H1 (cell line): Measurements from ENCODE around the gene LY86. TPM values are rescaled to one million over a fixed set of nuclear protein-coding genes. Genes with fewer than 3 reads are reported as not detected.

Experiments
- CTCF ChIA-PET: fragments of 300-600 bp; sonication (Branson Sonifier 250); formaldehyde crosslinking; loops from one replicate; lab custom pipeline; 2021; ENCODE audit not compliant: partially characterized antibody; lab: Charles Lee
- POLR2A ChIA-PET: fragments of 300-600 bp; sonication (Branson Sonifier 250); formaldehyde crosslinking; loops from one replicate; lab custom pipeline; 2021; ENCODE audit warnings: inconsistent platforms; ENCODE audit not compliant: partially characterized antibody; lab: Charles Lee
- DNase-seq, 2 experiments: peaks; one replicate each; pipeline versions ENCODE4 v3.0.0 to v3.0.0-alpha.2; 2010 to 2022; ENCODE audit warnings: low spot score in 2 of 2, low read depth in 1 of 2, mixed read lengths in 1 of 2
- FAIRE-seq: peaks from 2 replicates; lab custom pipeline; 2011; peaks lifted over from hg19 to GRCh38; lab: Jason Lieb, UNC
- H2AFZ ChIP-seq: 2 replicates; pipeline ENCODE4 v1.8.1; 2012; ENCODE audit warnings: low read length, inconsistent platforms
- H2AK5ac ChIP-seq: 2 replicates; pipeline ENCODE4 v1.6.1; 2013; ENCODE audit warnings: low read depth, low read length
- H2BK120ac ChIP-seq: replicated peaks from 2 replicates; pipeline ENCODE3; 2013; ENCODE audit warnings: low read depth, low read length, inconsistent platforms
- H2BK12ac ChIP-seq: 2 replicates; pipeline ENCODE4 v1.6.1; 2013; ENCODE audit warnings: low read depth, low read length
- H2BK15ac ChIP-seq: 2 replicates; pipeline ENCODE4 v1.6.1; 2013; ENCODE audit warnings: low read length
- H2BK20ac ChIP-seq: 2 replicates; pipeline ENCODE4 v1.6.1; 2013; ENCODE audit warnings: low read length
- H2BK5ac ChIP-seq: 2 replicates; pipeline ENCODE4 v1.6.1; 2013; ENCODE audit warnings: low read depth, low read length
- H3K14ac ChIP-seq: 2 replicates; pipeline ENCODE4 v1.6.1; 2013; ENCODE audit warnings: inconsistent platforms; ENCODE audit not compliant: insufficient read length
- H3K18ac ChIP-seq: 2 replicates; pipeline ENCODE4 v1.6.1; 2013; ENCODE audit warnings: low read length; ENCODE audit errors: extremely low read depth
- H3K23ac ChIP-seq: 2 replicates; pipeline ENCODE4 v1.6.1; 2013; ENCODE audit warnings: inconsistent platforms; ENCODE audit not compliant: insufficient read length
- H3K23me2 ChIP-seq: 2 replicates; pipeline ENCODE4 v1.6.1; 2013; ENCODE audit warnings: low read depth, low read length
- H3K27ac ChIP-seq: 2 replicates; pipeline ENCODE4 v1.6.1; 2011; ENCODE audit warnings: low read depth, low read length, inconsistent platforms
- H3K27me3 ChIP-seq, 4 experiments: replicated peaks in 1 of 4; 1 replicate in 1 of 4; 2 replicates in 3 of 4; pipeline versions ENCODE4 v1.6.1 to v1.8.1; 2011 to 2013; ENCODE audit warnings: low read length in 3 of 4, mild to moderate bottlenecking in 3 of 4, inconsistent platforms in 2 of 4, mixed read lengths in 2 of 4, moderate library complexity in 1 of 4; ENCODE audit not compliant: control insufficient read depth in 3 of 4, insufficient read depth in 3 of 4; ENCODE audit errors: extremely low read depth in 1 of 4
- H3K36me3 ChIP-seq, 4 experiments: 2 replicates each; pipeline versions ENCODE4 v1.6.1 to v1.8.1; 2011 to 2013; ENCODE audit warnings: mild to moderate bottlenecking in 4 of 4, low read length in 3 of 4, moderate library complexity in 2 of 4, control low read depth in 1 of 4, inconsistent platforms in 1 of 4; ENCODE audit not compliant: insufficient read depth in 4 of 4, control insufficient read depth in 2 of 4
- H3K4ac ChIP-seq: replicated peaks from 2 replicates; pipeline ENCODE3; 2013; ENCODE audit warnings: low read length, low read depth, mixed read lengths, inconsistent platforms; ENCODE audit not compliant: insufficient read length
- H3K4me1 ChIP-seq, 4 experiments: replicated peaks in 1 of 4; 1 replicate in 1 of 4; 2 replicates in 3 of 4; pipeline versions ENCODE4 v1.6.1 to v1.8.1; 2011 to 2013; ENCODE audit warnings: low read length in 3 of 4, inconsistent platforms in 2 of 4, mixed read lengths in 1 of 4; ENCODE audit not compliant: insufficient read depth in 4 of 4, control insufficient read depth in 3 of 4
- H3K4me2 ChIP-seq, 2 experiments: 2 replicates each; pipeline versions ENCODE4 v1.6.1 to v1.8.1; 2011 to 2013; ENCODE audit warnings: low read depth in 2 of 2, low read length in 2 of 2, control low read depth in 1 of 2, inconsistent platforms in 1 of 2, mild to moderate bottlenecking in 1 of 2; ENCODE audit not compliant: insufficient read depth in 1 of 2
- H3K4me3 ChIP-seq, 4 experiments: fragments of 200-600, 300-600 bp in 1 of 4; sonication (generic), shearing (Covaris generic), sonication (Bioruptor Twin) in 1 of 4; 2 replicates each; pipeline versions ENCODE4 v1.5.1 to v1.8.1; 2011 to 2016; ENCODE audit warnings: low read length in 4 of 4, low read depth in 3 of 4, control low read depth in 2 of 4, inconsistent platforms in 2 of 4, mild to moderate bottlenecking in 2 of 4, mixed read lengths in 1 of 4, moderate library complexity in 1 of 4; ENCODE audit not compliant: insufficient read depth in 2 of 4; ENCODE audit errors: extremely low read depth in 1 of 4
- H3K56ac ChIP-seq: replicated peaks from 2 replicates; pipeline ENCODE3; 2013; ENCODE audit warnings: low read depth, mild to moderate bottlenecking, mixed read lengths, low read length, inconsistent platforms; ENCODE audit not compliant: insufficient read length
- H3K79me1 ChIP-seq: 2 replicates; pipeline ENCODE4 v1.6.1; 2013; ENCODE audit warnings: low read depth, low read length, control low read depth
- H3K79me2 ChIP-seq, 2 experiments: 2 replicates each; pipeline versions ENCODE4 v1.6.1 to v1.8.1; 2012 to 2013; ENCODE audit warnings: low read length in 2 of 2, mild to moderate bottlenecking in 2 of 2, inconsistent platforms in 1 of 2; ENCODE audit not compliant: insufficient read depth in 2 of 2, control insufficient read depth in 1 of 2
- H3K9ac ChIP-seq, 4 experiments: replicated peaks in 1 of 4; 1 replicate in 1 of 4; 2 replicates in 3 of 4; pipeline versions ENCODE4 v1.6.1 to v1.8.1; 2011 to 2013; ENCODE audit warnings: low read depth in 3 of 4, low read length in 3 of 4, control low read depth in 2 of 4, mild to moderate bottlenecking in 2 of 4, moderate library complexity in 2 of 4, inconsistent platforms in 1 of 4; ENCODE audit errors: extremely low read depth in 1 of 4
- H3K9me3 ChIP-seq, 2 experiments: 2 replicates each; pipeline versions ENCODE4 v1.6.1 to v1.8.1; 2012 to 2013; ENCODE audit warnings: mild to moderate bottlenecking in 2 of 2, moderate library complexity in 2 of 2, control low read depth in 1 of 2, inconsistent platforms in 1 of 2, low read depth in 1 of 2, low read length in 1 of 2, mixed read lengths in 1 of 2; ENCODE audit not compliant: insufficient read depth in 2 of 2
- H4K20me1 ChIP-seq, 2 experiments: replicated peaks in 1 of 2; 2 replicates each; pipeline versions ENCODE3 to v1.8.1; 2011 to 2013; ENCODE audit warnings: inconsistent platforms in 2 of 2, low read length in 2 of 2, mild to moderate bottlenecking in 1 of 2; ENCODE audit not compliant: insufficient read depth in 2 of 2, control insufficient read depth in 1 of 2
- H4K5ac ChIP-seq: 2 replicates; pipeline ENCODE4 v1.6.1; 2013; ENCODE audit warnings: low read length, low read depth, mixed read lengths, inconsistent platforms; ENCODE audit not compliant: insufficient read length
- H4K8ac ChIP-seq: 2 replicates; pipeline ENCODE4 v1.8.0; 2013; ENCODE audit warnings: mild to moderate bottlenecking, moderate library complexity, low read length, inconsistent platforms; ENCODE audit not compliant: insufficient read depth; ENCODE audit errors: extremely low read depth
- H4K91ac ChIP-seq: replicated peaks from 2 replicates; pipeline ENCODE3; 2013; ENCODE audit warnings: low read length, mixed read lengths, inconsistent platforms; ENCODE audit not compliant: insufficient read length
- EP300 ChIP-seq, 2 experiments: IDR thresholded peaks; 1 replicate in 1 of 2; 2 replicates in 1 of 2; pipeline ENCODE4 v1.6.1; 2011 to 2012; ENCODE audit warnings: low read depth in 2 of 2, low read length in 2 of 2, mild to moderate bottlenecking in 2 of 2, borderline replicate concordance in 1 of 2, inconsistent platforms in 1 of 2, moderate library complexity in 1 of 2
- GTF2F1 ChIP-seq: IDR thresholded peaks from 2 replicates; pipeline ENCODE4 v1.6.1; 2012; ENCODE audit warnings: low read depth, low read length, improper control_type of control experiment, borderline replicate concordance
- NRF1 ChIP-seq: IDR thresholded peaks from 2 replicates; pipeline ENCODE4 v1.6.1; 2011; ENCODE audit warnings: mild to moderate bottlenecking, low read depth, low read length, improper control_type of control experiment
- WGBS, 2 experiments: shearing (Covaris generic) in 1 of 2; methylation state at CpG; one replicate each; pipeline versions ENCODE4 v1.1.6 to v1.1.7; 2013 to 2015; ENCODE audit warnings: low lambda C conversion rate in 2 of 2, mixed read lengths in 2 of 2, inconsistent platforms in 1 of 2, low coverage in 1 of 2, missing lambda C conversion rate in 1 of 2; ENCODE audit not compliant: insufficient replicate concordance in 2 of 2, insufficient coverage in 1 of 2, insufficient read length in 1 of 2; ENCODE audit errors: extremely low coverage in 1 of 2, missing lambda C conversion rate in 1 of 2; 5-methylcytosine and 5-hydroxymethylcytosine counted together
- polyA plus RNA-seq, 7 experiments: library from polyadenylated mRNA; depleted of rRNA in 3 of 7; stranded (reverse) in 5 of 7; unstranded in 2 of 7; fragments of >200 nt in 5 of 7; fragments of 200-250 nt in 2 of 7; gene quantifications; 1 replicate in 5 of 7; 2 replicates in 1 of 7; 4 replicates in 1 of 7; pipeline versions ENCODE4 v1.2.1 to v1.2.3, GENCODE V29; 2011 to 2013; ENCODE audit warnings: missing spikeins in 2 of 7, mixed read lengths in 2 of 7
- total RNA-seq: library from RNA; stranded (reverse); fragmentation: NEBNext Ultra II Directional; extraction: Animal tissue kit (Norgen Biotek cat#: 25700); gene quantifications from 2 replicates; pipeline ENCODE4 v1.2.1, GENCODE V29; 2021
- TF ChIP-seq, protein P1 (sequence below): IDR thresholded peaks from 2 replicates; pipeline ENCODE4 v1.6.1; 2012; ENCODE audit warnings: inconsistent platforms

Gene LY86
- total and polyA plus RNA-seq, 2 of the 8 experiments (the other 6 are each of a cell fraction or from before 2014, with no cell fraction given), result not detected

DNA sequence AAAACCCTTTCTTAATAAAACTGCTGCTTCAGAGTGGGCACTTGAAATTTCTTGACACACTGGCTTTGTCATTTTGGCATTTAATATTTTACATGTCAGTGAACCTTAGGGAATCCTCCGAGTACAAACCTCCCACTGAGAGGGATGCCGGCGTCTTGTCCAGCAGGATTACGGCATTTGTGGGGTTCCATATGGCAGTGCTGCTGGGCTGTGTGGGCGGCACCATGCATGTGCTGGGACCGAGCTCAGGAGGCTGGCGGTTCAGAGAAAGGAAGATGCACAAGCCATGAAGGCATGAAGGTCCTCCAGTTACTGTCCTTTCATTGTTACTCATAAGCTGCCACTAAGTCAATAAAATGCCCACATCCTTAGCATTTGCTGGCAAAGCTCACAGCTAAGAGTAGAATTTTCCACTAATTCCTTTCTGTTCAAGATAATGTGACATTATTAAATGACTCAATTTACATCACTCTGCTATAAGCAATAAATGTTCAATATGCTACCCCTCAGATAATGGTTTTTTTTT is 61.4 kb downstream of the LY86 start:
- DNase-seq (no peak), FAIRE-seq (no peak)
- no peak overlapping the region for H2BK5ac ChIP-seq
- peaks cover 0 to 17% (median 3%) of the 10 kb centered on the region in 4 experiments; a peak in 5 of 7 replicates for H3K27me3 ChIP-seq
- no peak overlapping the region for H3K23ac ChIP-seq
- H4K5ac ChIP-seq, result no peak overlapping the region
- no peaks in the 10 kb centered on the region for H3K79me2 ChIP-seq
- ChIA-PET POLR2A (no interaction called here), CTCF (interaction anchor here (1.3 kb wide), 1 partner anchor 21 kb away, joined by 3 read pairs; no protein-coding TSS in a partner anchor)
- no peak overlapping the region for H3K9ac ChIP-seq
- H4K20me1 ChIP-seq, result no peaks in the 10 kb centered on the region
- no peak overlapping the region for H3K4ac ChIP-seq
- no peak overlapping the region for H2BK20ac ChIP-seq
- H3K4me1 ChIP-seq, result peaks cover 0 to 5% (median 0%) of the 10 kb centered on the region in 4 experiments; a peak in 1 of 7 replicates
- no peak overlapping the region for H2BK15ac ChIP-seq
- no peak overlapping the region for H3K18ac ChIP-seq
- no peak overlapping the region for H2BK12ac ChIP-seq
- H2AK5ac ChIP-seq, result no peak overlapping the region
- no peak overlapping the region for H4K91ac ChIP-seq
- no peaks in the 10 kb centered on the region for H3K79me1 ChIP-seq
- no peak overlapping the region for H3K14ac ChIP-seq
- no peaks in the 10 kb centered on the region for H3K36me3 ChIP-seq
- H3K27ac ChIP-seq, result no peak overlapping the region
- H3K4me3 ChIP-seq, result no peak overlapping the region
- peaks cover 3% of the 10 kb centered on the region; the same call in 1 of the 2 replicates for H3K23me2 ChIP-seq
- H3K4me2 ChIP-seq, result no peak overlapping the region
- H2AFZ ChIP-seq, result no peak overlapping the region
- H3K56ac ChIP-seq, result no peak overlapping the region
- no peak overlapping the region for H2BK120ac ChIP-seq
- H3K9me3 ChIP-seq, result no peaks in the 10 kb centered on the region
- WGBS, 2 experiments, result 91% methylated on average over 7 of the region's 7 CpGs; no CpG with 5 or more reads in 1 of the 2 experiments
- H4K8ac ChIP-seq, result no peak overlapping the region
- no peak for TF ChIP-seq NRF1
- TF ChIP-seq, protein P1, sequence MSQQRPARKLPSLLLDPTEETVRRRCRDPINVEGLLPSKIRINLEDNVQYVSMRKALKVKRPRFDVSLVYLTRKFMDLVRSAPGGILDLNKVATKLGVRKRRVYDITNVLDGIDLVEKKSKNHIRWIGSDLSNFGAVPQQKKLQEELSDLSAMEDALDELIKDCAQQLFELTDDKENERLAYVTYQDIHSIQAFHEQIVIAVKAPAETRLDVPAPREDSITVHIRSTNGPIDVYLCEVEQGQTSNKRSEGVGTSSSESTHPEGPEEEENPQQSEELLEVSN, result no peak
- TF ChIP-seq EP300 (IDR thresholded peaks at IDR 0.05; ENCODE audit: borderline replicate concordance in 1 of 2, low read depth in 2 of 2, low read length in 2 of 2), result no peak
- TF ChIP-seq GTF2F1, result no peak
